ENCODE measurements around the gene SEMA6B.

Gene SEMA6B

DNA sequence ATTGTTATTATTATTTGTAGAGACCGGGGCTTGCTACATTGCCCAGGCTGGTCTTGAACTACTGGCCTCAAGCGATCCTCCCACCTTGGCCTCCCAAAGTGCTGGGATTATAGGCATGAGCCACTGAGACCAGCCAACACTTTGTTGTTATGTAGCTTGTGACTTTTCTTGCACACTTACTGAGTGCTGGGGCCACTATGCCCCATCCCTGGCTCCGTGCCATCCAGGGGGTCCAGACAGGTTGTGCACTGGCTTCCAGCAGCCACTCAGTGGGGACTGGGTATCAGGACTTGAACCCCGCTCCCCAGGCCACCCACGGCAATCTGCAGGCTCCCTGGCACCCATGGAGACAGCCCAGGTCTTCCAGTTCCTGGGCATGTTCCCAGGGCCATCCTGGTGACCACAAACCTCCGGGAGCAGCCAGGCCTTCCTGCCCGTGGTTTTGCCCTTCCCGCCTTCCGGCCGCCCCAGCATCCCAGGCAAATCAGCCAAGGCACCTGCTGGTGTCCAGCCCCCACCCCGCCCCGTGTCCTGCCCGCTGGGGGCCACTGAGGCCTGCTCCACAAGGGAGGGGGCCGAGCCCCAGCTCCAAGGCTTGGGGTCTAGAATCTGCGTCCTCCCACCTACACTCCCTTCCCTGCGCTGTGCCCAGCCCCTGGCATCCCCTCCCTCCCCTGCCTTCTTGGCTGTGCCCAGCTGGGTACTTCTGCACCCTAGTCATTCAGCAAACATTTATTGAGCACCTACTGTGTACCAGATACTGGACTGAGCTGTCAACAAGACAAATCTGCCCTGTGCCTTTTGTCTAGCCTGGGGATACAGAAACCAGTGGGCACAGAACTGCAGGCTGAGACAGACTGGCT, 23.7 kb upstream of the SEMA6B start:
- DNase-seq (ENCODE audit: insufficient read length, low spot score) (no peak), FAIRE-seq (no peak)
- TF ChIP-seq POLR2A (IDR thresholded peaks at IDR 0.05; ENCODE audit: low read depth, low read length): no peak
- no peak for TF ChIP-seq POU2F2 (IDR thresholded peaks at IDR 0.05; ENCODE audit: low read depth, low read length)
- TF ChIP-seq SPI1 (IDR thresholded peaks at IDR 0.05; ENCODE audit: low read depth, low read length): no peak
- TF ChIP-seq PAX5 (IDR thresholded peaks at IDR 0.05; ENCODE audit: insufficient read depth, low read length, severe bottlenecking): no peak
- no peak for TF ChIP-seq TAF1 (IDR thresholded peaks at IDR 0.05; ENCODE audit: low read depth, low read length)
- no peak for TF ChIP-seq POLR2AphosphoS5 (IDR thresholded peaks at IDR 0.05; ENCODE audit: low read depth, low read length)

DNA sequence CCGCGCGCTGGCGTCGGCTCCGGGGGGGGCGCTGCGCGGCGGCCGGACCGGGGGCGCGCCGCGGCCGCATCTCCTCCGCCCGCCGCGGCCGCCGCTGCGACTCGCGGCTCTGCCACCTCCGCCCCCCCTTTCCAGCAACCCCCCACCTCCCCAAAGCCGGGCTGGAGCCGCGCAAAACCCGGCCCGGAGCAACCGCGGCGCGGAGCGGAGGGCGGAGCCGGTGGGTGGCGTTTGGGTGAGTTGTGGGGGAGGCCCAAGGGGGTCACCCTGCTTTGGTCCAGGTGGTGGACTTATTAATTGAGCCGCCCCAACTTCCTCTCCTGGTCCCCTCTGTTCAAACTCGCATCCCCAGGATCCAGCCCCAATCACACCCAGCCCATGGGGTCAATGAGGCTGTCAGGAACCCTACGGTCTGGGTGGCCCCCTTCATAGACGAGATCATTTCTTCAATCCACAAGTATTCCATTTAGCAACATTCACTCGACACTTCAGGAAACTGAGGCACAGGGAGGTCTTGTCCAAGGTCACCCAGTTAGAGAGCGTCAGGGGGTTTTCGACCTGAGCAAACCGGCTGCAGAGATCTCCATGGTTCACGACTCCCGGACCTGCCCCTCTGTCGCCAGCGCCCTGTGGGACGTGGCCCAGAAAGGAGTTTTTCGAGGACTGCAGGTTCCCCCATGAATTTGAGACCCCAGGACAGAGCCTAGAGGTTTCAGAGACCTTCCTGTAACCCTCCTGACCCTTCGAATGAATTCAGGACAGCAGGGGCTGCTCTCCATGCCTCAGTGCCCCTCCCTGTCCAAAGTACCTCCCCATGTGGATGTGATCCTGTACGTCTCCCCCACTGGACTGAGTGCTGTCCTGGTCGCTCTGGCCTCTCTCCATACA, 22.4 kb upstream of the SEMA6B start:
- TF ChIP-seq POLR2A (IDR thresholded peaks at IDR 0.05; ENCODE audit: low read depth, low read length) (no peak), POU2F2 (IDR thresholded peaks at IDR 0.05; ENCODE audit: low read depth, low read length) (no peak), POLR2AphosphoS5 (IDR thresholded peaks at IDR 0.05; ENCODE audit: low read depth, low read length) (no peak)
- no peak for DNase-seq (ENCODE audit: insufficient read length, low spot score)
- FAIRE-seq: no peak

DNA sequence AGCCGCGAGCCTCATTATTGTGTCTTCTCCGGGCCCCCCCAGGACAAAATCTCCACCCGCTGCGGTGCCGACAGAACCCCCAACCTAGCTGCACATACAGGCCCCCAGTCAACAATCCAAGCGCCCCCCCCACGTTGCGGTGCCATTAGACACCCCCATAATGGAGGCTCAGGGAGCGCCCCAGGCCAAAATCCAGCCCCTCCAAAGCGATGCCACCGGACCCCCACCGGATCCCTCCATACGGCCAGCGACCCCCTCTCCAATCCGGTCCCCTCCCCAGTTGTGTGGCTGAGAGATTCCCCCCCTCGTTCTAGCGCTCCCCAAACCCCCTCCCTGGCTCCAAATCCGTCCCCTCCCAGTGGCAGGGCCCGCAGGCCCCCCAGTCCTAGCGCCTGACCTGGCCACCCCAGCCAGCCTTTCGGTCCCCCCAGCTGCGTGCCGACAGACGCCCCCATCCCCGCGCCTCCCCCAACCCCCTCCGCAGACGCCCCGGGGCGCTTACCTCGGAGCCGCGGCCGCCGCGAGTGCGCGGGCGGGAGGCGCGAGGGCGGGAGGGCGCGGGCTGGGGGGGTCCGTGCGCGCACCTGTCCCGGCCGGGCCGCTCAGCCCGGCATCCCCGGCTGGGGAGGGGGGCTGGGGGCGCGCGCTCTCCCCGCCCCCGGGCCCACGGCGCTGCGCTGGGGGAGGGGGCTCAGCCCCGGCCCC, 21.6 kb upstream of the SEMA6B start:
- TF ChIP-seq POLR2A (IDR thresholded peaks at IDR 0.05; ENCODE audit: low read depth, low read length) (no peak), SPI1 (IDR thresholded peaks at IDR 0.05; ENCODE audit: low read depth, low read length) (no peak), POLR2AphosphoS5 (IDR thresholded peaks at IDR 0.05; ENCODE audit: low read depth, low read length) (no peak), PAX5 (IDR thresholded peaks at IDR 0.05; ENCODE audit: insufficient read depth, low read length, severe bottlenecking) (no peak), POU2F2 (IDR thresholded peaks at IDR 0.05; ENCODE audit: low read depth, low read length) (no peak), TAF1 (IDR thresholded peaks at IDR 0.05; ENCODE audit: low read depth, low read length) (no peak)
- no peak for FAIRE-seq

DNA sequence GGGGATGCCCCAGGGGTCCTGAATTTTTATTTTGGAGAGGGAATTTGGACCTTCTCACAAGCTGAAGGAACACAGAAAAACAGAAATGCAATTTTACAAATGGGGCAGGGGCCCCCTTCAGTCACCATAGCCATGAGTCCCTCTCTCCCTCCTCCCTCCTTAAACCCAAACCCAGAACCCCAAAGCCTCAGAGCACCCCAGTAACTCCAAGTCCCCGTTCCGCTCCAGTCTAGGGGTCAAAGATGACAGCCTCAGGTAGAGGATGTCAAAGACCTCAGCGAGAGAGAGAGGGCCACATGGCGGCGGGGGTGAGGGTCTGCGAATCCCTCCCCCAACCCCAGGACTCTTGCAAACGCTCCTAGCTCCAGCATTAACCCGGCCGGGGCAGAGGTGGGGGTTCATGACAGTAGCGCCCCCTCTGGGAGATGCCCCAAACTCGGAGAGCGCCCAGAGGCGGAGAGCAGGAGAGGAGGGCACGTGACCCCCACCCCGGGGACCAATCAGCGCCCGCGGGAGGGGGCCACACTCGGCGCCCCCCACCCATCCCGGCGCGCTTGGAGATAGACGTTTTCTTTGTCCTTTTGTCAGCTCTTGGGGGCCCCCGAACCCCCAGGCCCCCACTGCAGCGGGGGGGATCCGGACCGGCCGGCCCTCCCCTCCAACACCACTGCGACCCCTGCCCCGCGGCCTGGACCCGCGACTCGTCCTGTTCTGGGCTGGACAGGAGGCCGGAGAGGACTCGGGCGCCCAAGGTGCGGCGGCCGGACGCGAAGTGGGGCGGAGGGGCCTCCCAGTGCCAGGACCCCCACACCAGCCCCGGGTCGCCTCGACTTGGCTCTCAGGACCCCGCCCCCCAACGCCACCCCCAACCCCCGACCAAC, 20.8 kb upstream of the SEMA6B start:
- TF ChIP-seq POU2F2 (IDR thresholded peaks at IDR 0.05; ENCODE audit: low read depth, low read length): no peak
- no peak for TF ChIP-seq TAF1 (IDR thresholded peaks at IDR 0.05; ENCODE audit: low read depth, low read length)
- no peak for TF ChIP-seq POLR2A (IDR thresholded peaks at IDR 0.05; ENCODE audit: low read depth, low read length)
- no peak for TF ChIP-seq SPI1 (IDR thresholded peaks at IDR 0.05; ENCODE audit: low read depth, low read length)
- no peak for TF ChIP-seq PAX5 (IDR thresholded peaks at IDR 0.05; ENCODE audit: insufficient read depth, low read length, severe bottlenecking)
- TF ChIP-seq POLR2AphosphoS5 (IDR thresholded peaks at IDR 0.05; ENCODE audit: low read depth, low read length): no peak
- DNase-seq (ENCODE audit: insufficient read length, low spot score): no peak
- no peak for FAIRE-seq

More for the DNA sequence above, 21.6 kb upstream of the SEMA6B start:
- no peak for DNase-seq (ENCODE audit: insufficient read length, low spot score)

DNA sequence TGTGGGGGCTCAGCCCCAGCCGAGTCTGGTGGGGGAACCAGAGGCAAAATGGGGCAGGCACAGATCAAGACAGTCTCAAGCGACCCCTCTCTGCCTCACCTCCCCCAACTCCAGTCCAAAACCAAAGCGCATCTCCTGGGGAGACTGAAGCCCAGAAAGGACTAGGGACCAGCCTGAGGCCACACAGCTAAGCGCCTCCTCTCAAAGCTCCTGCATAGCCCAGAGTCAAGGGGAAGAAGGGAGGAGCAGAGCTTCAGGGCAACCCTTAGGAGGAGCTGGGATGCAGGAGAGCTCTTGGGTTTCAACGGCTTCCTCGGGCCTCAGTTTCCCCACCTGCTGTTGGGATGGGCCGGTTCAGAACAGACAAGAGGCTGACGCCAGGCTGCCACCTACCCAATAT, 19.9 kb upstream of the SEMA6B start:
- FAIRE-seq (no peak), DNase-seq (ENCODE audit: insufficient read length, low spot score) (no peak)
- TF ChIP-seq POLR2AphosphoS5 (IDR thresholded peaks at IDR 0.05; ENCODE audit: low read depth, low read length): no peak

DNA sequence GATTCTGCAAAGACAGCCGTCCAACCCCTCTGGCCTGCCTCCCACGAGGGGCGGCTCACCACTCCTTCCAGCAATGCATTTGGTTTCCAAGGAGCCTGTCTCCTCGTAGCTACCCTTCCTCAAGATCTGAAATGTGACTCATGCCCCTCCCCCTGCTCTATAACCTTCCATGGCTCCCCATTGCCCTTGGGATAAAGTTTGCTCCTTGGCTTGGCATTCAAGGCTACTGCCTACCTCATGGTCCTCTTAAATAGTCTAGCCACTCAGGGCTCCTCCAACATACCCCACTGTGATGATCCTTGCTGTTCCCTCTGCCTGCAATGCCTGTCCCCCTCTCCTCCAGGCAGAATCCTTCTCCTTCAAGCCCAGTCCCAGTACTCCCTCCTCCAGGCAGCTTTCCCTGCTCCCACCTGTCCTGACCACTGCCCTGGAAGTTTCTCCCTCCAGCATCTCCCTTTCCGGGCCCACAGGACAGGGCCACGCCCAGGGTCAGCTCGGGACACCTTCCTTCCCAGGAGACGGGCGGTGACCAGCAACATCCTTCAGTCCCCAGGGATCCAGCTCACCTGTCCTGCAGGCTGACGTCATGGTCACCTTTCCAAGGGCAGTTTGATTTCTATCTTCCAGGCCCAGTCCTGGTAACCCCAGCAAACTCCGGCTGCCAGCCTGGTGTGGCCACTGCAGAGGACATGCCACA, 19.2 kb upstream of the SEMA6B start:
- DNase-seq (ENCODE audit: insufficient read length, low spot score) (no peak), FAIRE-seq (no peak)
- no peak for TF ChIP-seq POLR2AphosphoS5 (IDR thresholded peaks at IDR 0.05; ENCODE audit: low read depth, low read length)
- TF ChIP-seq PAX5 (IDR thresholded peaks at IDR 0.05; ENCODE audit: insufficient read depth, low read length, severe bottlenecking): no peak
- no peak for TF ChIP-seq TAF1 (IDR thresholded peaks at IDR 0.05; ENCODE audit: low read depth, low read length)
- TF ChIP-seq POLR2A (IDR thresholded peaks at IDR 0.05; ENCODE audit: low read depth, low read length): no peak
- TF ChIP-seq POU2F2 (IDR thresholded peaks at IDR 0.05; ENCODE audit: low read depth, low read length): no peak
- no peak for TF ChIP-seq SPI1 (IDR thresholded peaks at IDR 0.05; ENCODE audit: low read depth, low read length)

DNA sequence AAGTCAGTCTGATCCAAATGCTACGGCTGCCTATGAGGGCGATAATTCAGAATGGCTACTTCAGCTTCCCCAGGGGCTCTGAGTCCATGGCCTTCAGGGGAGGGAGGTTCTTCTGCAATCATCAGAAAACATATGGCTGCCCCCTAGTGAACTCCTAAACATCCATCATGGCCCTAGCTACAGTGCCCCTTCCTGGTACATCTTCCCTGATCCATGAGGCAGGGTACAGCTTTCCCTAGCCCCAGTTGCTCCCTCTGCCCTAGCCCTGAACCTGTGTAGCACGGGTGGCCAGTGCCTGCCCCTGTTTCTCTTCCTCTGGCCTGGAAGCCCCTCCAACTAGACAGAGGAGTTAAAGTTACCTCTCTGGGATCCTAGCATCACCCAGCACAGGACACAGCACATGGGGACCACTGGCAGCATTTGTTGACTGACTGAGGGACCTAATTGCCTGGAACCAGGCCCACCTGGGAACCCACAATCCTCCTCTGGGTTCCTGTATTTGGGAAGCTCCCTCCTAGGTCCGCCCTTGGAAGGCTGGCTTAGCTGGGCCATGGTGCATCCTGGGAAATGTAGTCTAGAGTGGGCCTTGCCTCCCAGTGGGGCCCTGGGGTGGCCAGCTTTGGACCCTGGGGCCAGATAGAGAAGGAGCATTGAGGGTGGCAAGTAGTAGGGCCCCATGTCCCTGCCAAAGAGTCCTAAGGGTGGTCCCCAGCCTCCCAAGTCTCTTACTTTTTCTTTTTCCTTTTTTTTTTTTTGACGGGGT, 17.7 kb upstream of the SEMA6B start:
- no peak for FAIRE-seq
- DNase-seq (ENCODE audit: insufficient read length, low spot score): no peak
- TF ChIP-seq TAF1 (IDR thresholded peaks at IDR 0.05; ENCODE audit: low read depth, low read length) (no peak), SPI1 (IDR thresholded peaks at IDR 0.05; ENCODE audit: low read depth, low read length) (no peak), POLR2AphosphoS5 (IDR thresholded peaks at IDR 0.05; ENCODE audit: low read depth, low read length) (no peak), POLR2A (IDR thresholded peaks at IDR 0.05; ENCODE audit: low read depth, low read length) (no peak), PAX5 (IDR thresholded peaks at IDR 0.05; ENCODE audit: insufficient read depth, low read length, severe bottlenecking) (no peak), POU2F2 (IDR thresholded peaks at IDR 0.05; ENCODE audit: low read depth, low read length) (no peak)
